AG20443 (cell line): Measurements from ENCODE around the gene SEPSECS.

Source experiments
- DNase-seq: peaks from one replicate; pipeline ENCODE4 v3.0.0; 2012; ENCODE audit warnings: low spot score, mixed read lengths

Gene SEPSECS

GRCh38 chr4:25159837-25160713 lies at the start of gene SEPSECS:
Gene SEPSECS, minus strand, starts transcription at chr4:25160449. Its CDS starts 80 bp downstream, at chr4:25160369.
- DNase-seq: peak; percentile 97

- no peak for DNase-seq
Observed at GRCh38 chr4:25209702-25210101, 49.5 kb upstream of the SEPSECS start.

GRCh38 chr4:25207997-25208396 lies 47.7 kb upstream of the SEPSECS start:
- DNase-seq: no peak

GRCh38 chr4:25198713-25199112 lies 38.5 kb upstream of the SEPSECS start:
- DNase-seq: no peak

GRCh38 chr4:25190407-25190806 lies 30.2 kb upstream of the SEPSECS start:
- no peak for DNase-seq

GRCh38 chr4:25184056-25184455 lies 23.8 kb upstream of the SEPSECS start:
- no peak for DNase-seq

- no peak for DNase-seq
Observed at GRCh38 chr4:25182937-25183336, 22.7 kb upstream of the SEPSECS start.

GRCh38 chr4:25180524-25181131 lies 20.4 kb upstream of the SEPSECS start:
- peak; percentile 39 for DNase-seq

- DNase-seq: no peak
Observed at GRCh38 chr4:25178838-25179261, 18.6 kb upstream of the SEPSECS start.

GRCh38 chr4:25177147-25177546 lies 16.9 kb upstream of the SEPSECS start:
- DNase-seq: no peak

- DNase-seq: peak; percentile 36
Observed at GRCh38 chr4:25174674-25175073, 14.4 kb upstream of the SEPSECS start.

GRCh38 chr4:25172961-25173915 lies 13.0 kb upstream of the SEPSECS start:
- DNase-seq: peak; percentile 88

GRCh38 chr4:25171201-25171865 lies 11.1 kb upstream of the SEPSECS start:
- no peak for DNase-seq

GRCh38 chr4:25169446-25169845 lies 9.2 kb upstream of the SEPSECS start:
- DNase-seq: no peak

GRCh38 chr4:25165916-25166315 lies 5.7 kb upstream of the SEPSECS start:
- DNase-seq: no peak

- DNase-seq: no peak
Observed at GRCh38 chr4:25163196-25163595, 2.9 kb upstream of the SEPSECS start.

- DNase-seq: no peak
Observed at GRCh38 chr4:25162566-25162965, 2.3 kb upstream of the SEPSECS start.

- peak; percentile 9 for DNase-seq
Observed at GRCh38 chr4:25161593-25161950, 1.3 kb upstream of the SEPSECS start.

GRCh38 chr4:25160714-25161592 lies 704 bp upstream of the SEPSECS start:
- DNase-seq: peak; percentile 8

- DNase-seq: no peak
Observed at GRCh38 chr4:25158817-25159216, 1.4 kb downstream of the SEPSECS start.

GRCh38 chr4:25157081-25157480 lies 3.2 kb downstream of the SEPSECS start:
- no peak for DNase-seq
